Measurements from ENCODE around the gene SEMA6A. TPM values are rescaled to one million over a fixed set of nuclear protein-coding genes. Genes with fewer than 3 reads are reported as not detected.

SEMA6A gene
- total RNA-seq, 1 experiment from 2014 or later: 406 TPM

- peaks cover 5% of the 10 kb centered on the region for H3K36me3 Mint-ChIP-seq
- ChIA-PET POLR2A (no interaction called here), CTCF (no interaction called here)
- peaks cover 14% of the 10 kb centered on the region for H3K4me1 Mint-ChIP-seq
- no peak overlapping the region for H3K27ac Mint-ChIP-seq
- peaks cover 7% of the 10 kb centered on the region for H3K9me3 Mint-ChIP-seq
- H3K4me3 Mint-ChIP-seq: no peak overlapping the region
- H3K27me3 Mint-ChIP-seq (ENCODE audit: low read depth): no peaks in the 10 kb centered on the region
- no peak for DNase-seq (ENCODE audit: low spot score)
- no peak; the same call in 1 of the 2 replicates for ATAC-seq
- TF ChIP-seq ATF1 (CRISPR knock-in tag; IDR thresholded peaks at IDR 0.05) (no peak), NFYB (CRISPR knock-in tag; conservative IDR thresholded peaks at IDR 0.05; ENCODE audit: low read depth) (no peak), ESRRA (CRISPR knock-in tag; IDR thresholded peaks at IDR 0.05; ENCODE audit: borderline replicate concordance) (no peak), E2F4 (CRISPR knock-in tag; IDR thresholded peaks at IDR 0.05; ENCODE audit: borderline replicate concordance, low read depth) (no peak), ZNF121 (CRISPR knock-in tag; IDR thresholded peaks at IDR 0.05) (no peak)
Observed at GRCh38 chr5:116593340-116593739, 18.7 kb upstream of the SEMA6A start.

GRCh38 chr5:116585227-116585626 is 10.6 kb upstream of the SEMA6A start:
- no peak for ATAC-seq
- no peak for DNase-seq (ENCODE audit: low spot score)
- Mint-ChIP-seq H3K27ac (no peak overlapping the region), H3K4me1 (peaks cover 18% of the 10 kb centered on the region), H3K36me3 (no peaks in the 10 kb centered on the region), H3K27me3 (ENCODE audit: low read depth) (no peaks in the 10 kb centered on the region; the same call in 1 of the 2 replicates), H3K9me3 (0 out of 2 replicates have a peak, but pooled peaks cover 3% of the 10 kb centered on the region), H3K4me3 (no peak overlapping the region)
- CTCF ChIA-PET: no interaction called here
- POLR2A ChIA-PET: no interaction called here
- no peak for TF ChIP-seq USF2 (CRISPR knock-in tag; IDR thresholded peaks at IDR 0.05)
- TF ChIP-seq NFYB (CRISPR knock-in tag; conservative IDR thresholded peaks at IDR 0.05; ENCODE audit: low read depth): no peak
- TF ChIP-seq ATF3 (CRISPR knock-in tag; conservative IDR thresholded peaks at IDR 0.05): no peak
- TF ChIP-seq ELF4 (CRISPR knock-in tag; IDR thresholded peaks at IDR 0.05; ENCODE audit: low read depth): no peak
- no peak for TF ChIP-seq GABPB1 (CRISPR knock-in tag; IDR thresholded peaks at IDR 0.05)
- TF ChIP-seq CREM (CRISPR knock-in tag; IDR thresholded peaks at IDR 0.05): no peak
- TF ChIP-seq ZNF425 (CRISPR knock-in tag; conservative IDR thresholded peaks at IDR 0.05): no peak
- no peak for TF ChIP-seq TP53 (CRISPR knock-in tag; IDR thresholded peaks at IDR 0.05)
- no peak for TF ChIP-seq ZNF281 (CRISPR knock-in tag; IDR thresholded peaks at IDR 0.05)
- no peak for TF ChIP-seq PRDM15 (CRISPR knock-in tag; IDR thresholded peaks at IDR 0.05)
- no peak for TF ChIP-seq GTF2I (CRISPR knock-in tag; conservative IDR thresholded peaks at IDR 0.05)
- no peak for TF ChIP-seq ZNF532 (CRISPR knock-in tag; IDR thresholded peaks at IDR 0.05; ENCODE audit: borderline replicate concordance)
- TF ChIP-seq MAX (CRISPR knock-in tag; IDR thresholded peaks at IDR 0.05): no peak
- TF ChIP-seq IRF2 (CRISPR knock-in tag; IDR thresholded peaks at IDR 0.05; ENCODE audit: borderline replicate concordance, low read depth): no peak
